OCI-LY7 (cell line): Measurements from ENCODE around the gene DCPS. TPM values are rescaled to one million over a fixed set of nuclear protein-coding genes. Genes with fewer than 3 reads are reported as not detected.
A peak's percentile ranks its signal among the peaks of the same experiment; 100 is the strongest.
"Not testable (repeated sequence)": the region's sequence is repeated elsewhere in the genome, so short reads cannot be mapped to it uniquely, and the experiment has no call there.

Experiments
- BruUV-seq: library from RNA; stranded (reverse); fragments of 400-500 nt; replicated peaks from 2 replicates; lab custom pipeline; 2021; lab: Mats Ljungman, UMichigan
- CTCF ChIA-PET: fragments of 300-600 bp; sonication (Branson Sonifier 250); formaldehyde crosslinking; loops from one replicate; lab custom pipeline; 2022; ENCODE audit warnings: antibody characterized with exemption; ENCODE audit not compliant: unreplicated experiment; lab: Charles Lee
- POLR2A ChIA-PET: fragments of 300-600 bp; sonication (Branson Sonifier 250); formaldehyde crosslinking; loops from one replicate; lab custom pipeline; 2022; ENCODE audit warnings: antibody characterized with exemption; lab: Charles Lee
- DNase-seq: peaks from one replicate; pipeline ENCODE4 v3.0.0-alpha.2; 2015; ENCODE audit warnings: low spot score
- H2AFZ ChIP-seq: fragments of 200-600 bp; sonication (generic), shearing (Covaris generic); 2 replicates; pipeline ENCODE4 v1.6.1; 2014; ENCODE audit warnings: mild to moderate bottlenecking, antibody characterized with exemption, low read length, moderate library complexity
- H3K27ac ChIP-seq: fragments of 200-600 bp; sonication (generic); 2 replicates; pipeline ENCODE4 v1.5.1; 2014; ENCODE audit warnings: mixed run types, low read depth, mild to moderate bottlenecking, moderate library complexity, low read length, inconsistent platforms; ENCODE audit not compliant: poor library complexity, severe bottlenecking
- H3K36me3 ChIP-seq: fragments of 200-600 bp; sonication (generic); 2 replicates; pipeline ENCODE4 v1.6.1; 2014; ENCODE audit warnings: mild to moderate bottlenecking, antibody characterized with exemption, low read length, moderate library complexity, mixed read lengths; ENCODE audit not compliant: insufficient read depth
- H3K4me1 ChIP-seq: fragments of 200-600 bp; sonication (generic); 2 replicates; pipeline ENCODE4 v1.5.1; 2014; ENCODE audit warnings: mild to moderate bottlenecking, low read length; ENCODE audit not compliant: insufficient read depth, poor library complexity, severe bottlenecking
- H3K4me2 ChIP-seq: fragments of 200-600 bp; sonication (generic); 2 replicates; pipeline ENCODE4 v1.6.1; 2014; ENCODE audit warnings: mild to moderate bottlenecking, low read length
- H3K4me3 ChIP-seq: fragments of 200-600 bp; sonication (generic); 2 replicates; pipeline ENCODE4 v1.5.1; 2014; ENCODE audit warnings: mild to moderate bottlenecking, low read depth, low read length; ENCODE audit not compliant: poor library complexity, severe bottlenecking
- H3K79me2 ChIP-seq: fragments of 200-600 bp; sonication (generic); 2 replicates; pipeline ENCODE4 v1.6.1; 2016; ENCODE audit warnings: low read depth, mild to moderate bottlenecking, low read length, moderate library complexity, mixed read lengths; ENCODE audit not compliant: insufficient read depth
- H3K9me2 ChIP-seq: fragments of 200-600 bp; sonication (generic); 2 replicates; pipeline ENCODE4 v1.6.1; 2016; ENCODE audit warnings: mild to moderate bottlenecking, low read length, mixed read lengths; ENCODE audit not compliant: insufficient read depth
- H3K9me3 ChIP-seq: fragments of 200-600 bp; sonication (generic); 2 replicates; pipeline ENCODE4 v1.6.1; 2014; ENCODE audit warnings: mild to moderate bottlenecking, mixed run types, low read length, mixed read lengths
- H4K20me1 ChIP-seq: fragments of 200-600 bp; sonication (generic); 2 replicates; pipeline ENCODE4 v1.6.1; 2014; ENCODE audit warnings: mild to moderate bottlenecking, antibody characterized with exemption, low read length, moderate library complexity, mixed read lengths; ENCODE audit not compliant: insufficient read depth
- EZH2phosphoT487 ChIP-seq: fragments of 200-600 bp; sonication (generic); IDR thresholded peaks from 2 replicates; pipeline ENCODE4 v1.6.1; 2018; ENCODE audit warnings: low read depth, borderline replicate concordance, mild to moderate bottlenecking, mixed run types, antibody characterized with exemption, low read length, moderate library complexity, mixed read lengths
- intact Hi-C: fragments of 100-400 bp; cut with micrococcal nuclease; formaldehyde crosslinking; loops from one replicate; pipeline ENCODE4 v1.10.0; 2022; ENCODE audit not compliant: unreplicated experiment
- total RNA-seq, 2 experiments: library from RNA; depleted of rRNA in 1 of 2; stranded (reverse); fragments of >200 nt in 1 of 2; shearing (Covaris generic) in 1 of 2; gene quantifications; 2 replicates each; pipeline ENCODE4 v1.2.3, GENCODE V29; 2014 to 2022
- TF ChIP-seq, protein P1 (sequence below): fragments of 200-600 bp; sonication (generic); conservative IDR thresholded peaks from 2 replicates; pipeline ENCODE4 v1.5.1; 2014; ENCODE audit warnings: mild to moderate bottlenecking, antibody characterized with exemption, low read length, moderate library complexity, mixed read lengths

Gene DCPS
- total RNA-seq, 2 experiments from 2014 or later = 30.4 to 36.5 TPM

DNA sequence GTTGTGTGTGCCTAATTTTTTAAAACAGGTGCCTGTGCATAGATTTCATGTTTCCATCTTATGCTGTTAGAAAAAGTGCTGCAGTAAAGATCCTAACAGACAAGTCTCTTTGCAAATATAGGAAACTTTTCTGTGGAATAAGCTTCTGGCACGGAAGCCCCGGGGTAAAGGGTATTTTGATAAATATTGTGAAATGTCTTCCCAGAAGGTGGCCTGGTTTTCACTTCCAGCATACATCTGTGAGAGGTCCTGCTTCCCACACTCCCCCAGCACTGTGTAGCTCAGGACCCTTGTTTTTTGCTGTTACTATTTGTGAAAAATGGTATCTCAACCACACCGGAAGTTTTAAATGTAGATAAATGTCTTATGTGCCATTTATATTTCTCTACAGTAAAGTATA is 66.2 kb downstream of the DCPS start:
- no peak for DNase-seq
- CTCF ChIA-PET = no interaction called here
- TF ChIP-seq EZH2phosphoT487 = no peak
- TF ChIP-seq, protein P1, sequence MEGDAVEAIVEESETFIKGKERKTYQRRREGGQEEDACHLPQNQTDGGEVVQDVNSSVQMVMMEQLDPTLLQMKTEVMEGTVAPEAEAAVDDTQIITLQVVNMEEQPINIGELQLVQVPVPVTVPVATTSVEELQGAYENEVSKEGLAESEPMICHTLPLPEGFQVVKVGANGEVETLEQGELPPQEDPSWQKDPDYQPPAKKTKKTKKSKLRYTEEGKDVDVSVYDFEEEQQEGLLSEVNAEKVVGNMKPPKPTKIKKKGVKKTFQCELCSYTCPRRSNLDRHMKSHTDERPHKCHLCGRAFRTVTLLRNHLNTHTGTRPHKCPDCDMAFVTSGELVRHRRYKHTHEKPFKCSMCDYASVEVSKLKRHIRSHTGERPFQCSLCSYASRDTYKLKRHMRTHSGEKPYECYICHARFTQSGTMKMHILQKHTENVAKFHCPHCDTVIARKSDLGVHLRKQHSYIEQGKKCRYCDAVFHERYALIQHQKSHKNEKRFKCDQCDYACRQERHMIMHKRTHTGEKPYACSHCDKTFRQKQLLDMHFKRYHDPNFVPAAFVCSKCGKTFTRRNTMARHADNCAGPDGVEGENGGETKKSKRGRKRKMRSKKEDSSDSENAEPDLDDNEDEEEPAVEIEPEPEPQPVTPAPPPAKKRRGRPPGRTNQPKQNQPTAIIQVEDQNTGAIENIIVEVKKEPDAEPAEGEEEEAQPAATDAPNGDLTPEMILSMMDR = no peak
- no peaks in the 10 kb centered on the region for H3K36me3 ChIP-seq
- no peaks in the 10 kb centered on the region for H3K9me2 ChIP-seq
- POLR2A ChIA-PET = interaction anchor here (0.6 to 1.2 kb wide), 4 partner anchors 9 to 96 kb away, joined by 3 to 6 read pairs (median 3); no protein-coding TSS in a partner anchor
- peaks cover 28% of the 10 kb centered on the region for H3K4me1 ChIP-seq
- peak overlapping the region; percentile 33 for H3K4me2 ChIP-seq
- H3K79me2 ChIP-seq = no peaks in the 10 kb centered on the region
- intact Hi-C loops = no loop called here
- BruUV-seq = no TSS peak
- no peaks in the 10 kb centered on the region; the same call in 1 of the 2 replicates for H4K20me1 ChIP-seq
- H3K4me3 ChIP-seq = no peak overlapping the region
- no peak overlapping the region for H3K27ac ChIP-seq
- no peaks in the 10 kb centered on the region for H3K9me3 ChIP-seq
- no peak overlapping the region for H2AFZ ChIP-seq

DNA sequence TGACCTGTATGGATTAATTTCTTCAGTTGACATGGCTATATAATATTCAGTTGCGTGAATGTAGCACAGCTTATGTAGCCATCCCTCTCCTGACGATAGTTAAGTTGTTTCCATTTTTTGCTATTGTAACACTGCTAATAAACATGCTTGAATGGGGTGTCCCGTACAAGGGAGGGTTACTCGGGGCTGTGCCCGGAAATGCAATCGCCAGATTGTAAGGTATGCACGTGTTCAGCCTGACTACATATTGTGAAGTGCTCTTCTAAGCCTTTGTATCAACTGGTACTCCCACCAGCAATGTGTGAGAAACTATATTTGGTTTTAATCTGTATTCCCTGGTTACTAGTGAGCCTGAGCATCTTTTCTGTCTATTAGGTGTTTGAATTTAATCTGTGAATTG is 67.7 kb downstream of the DCPS start:
- BruUV-seq = no TSS peak

DNA sequence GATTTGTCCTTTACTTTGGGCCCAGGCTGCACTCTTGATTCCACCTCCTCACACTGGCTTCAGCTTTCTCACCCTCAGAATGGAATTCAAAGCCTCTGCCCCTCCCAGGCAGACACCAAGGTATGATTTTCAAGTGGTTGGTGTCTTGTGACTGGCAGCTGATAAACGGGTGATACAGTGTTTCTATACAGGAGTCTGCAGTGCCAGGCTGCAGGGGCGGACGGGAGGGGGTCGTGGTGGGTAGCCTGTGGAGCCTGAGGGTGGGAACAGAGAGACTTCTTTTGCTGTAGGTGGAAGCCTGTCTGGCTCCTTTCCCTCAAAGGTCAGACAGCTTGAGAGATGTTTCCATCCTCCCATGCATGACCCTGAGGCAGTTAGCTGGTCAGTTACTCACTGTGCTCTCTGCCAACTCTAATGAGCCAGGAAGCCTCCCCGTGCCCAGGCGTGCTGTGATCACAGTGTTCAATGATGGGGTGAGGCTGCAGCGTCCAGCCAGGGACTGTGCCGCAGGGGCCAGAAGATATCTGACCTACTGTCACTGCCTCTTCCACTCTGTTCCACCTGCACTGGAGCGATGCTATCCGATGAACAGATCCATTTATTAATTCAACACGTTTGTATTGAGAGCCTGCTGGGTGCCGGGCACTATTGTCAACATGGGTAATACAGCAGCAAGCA is 69.7 kb downstream of the DCPS start:
- DNase-seq, intact Hi-C loops, H3K36me3 ChIP-seq, CTCF ChIA-PET, H3K4me2 ChIP-seq, BruUV-seq, H4K20me1 ChIP-seq, H3K9me2 ChIP-seq, H3K27ac ChIP-seq, H3K9me3 ChIP-seq, H3K79me2 ChIP-seq, H3K4me3 ChIP-seq, H2AFZ ChIP-seq: not testable (repeated sequence)
- POLR2A ChIA-PET = interaction anchor here (0.7 to 0.9 kb wide), 2 partner anchors 48 to 94 kb away, joined by 8 to 10 read pairs; no protein-coding TSS in a partner anchor
- H3K4me1 ChIP-seq = peaks cover 21% of the 10 kb centered on the region

More for the DNA sequence above, 67.7 kb downstream of the DCPS start:
- CTCF ChIA-PET = no interaction called here
- Histone ChIP-seq H3K9me3 (no peaks in the 10 kb centered on the region), H4K20me1 (no peaks in the 10 kb centered on the region; the same call in 1 of the 2 replicates), H3K4me2 (no peak overlapping the region), H3K36me3 (no peaks in the 10 kb centered on the region), H3K9me2 (no peaks in the 10 kb centered on the region), H3K79me2 (no peaks in the 10 kb centered on the region), H3K27ac (no peak overlapping the region), H2AFZ (no peak overlapping the region), H3K4me3 (no peak overlapping the region), H3K4me1 (peaks cover 28% of the 10 kb centered on the region)
- intact Hi-C loops = no loop called here
- POLR2A ChIA-PET = interaction anchor here (0.6 to 0.7 kb wide), 2 partner anchors 48 to 1749 kb away, joined by 3 read pairs; partner anchors contain the start of gene TBRG1
- TF ChIP-seq EZH2phosphoT487 = no peak
- TF ChIP-seq, protein P1 = no peak
- no peak for DNase-seq

GRCh38 chr11:126374562-126375300 is 70.9 kb downstream of the DCPS start:
- H3K9me2 ChIP-seq, BruUV-seq, H3K79me2 ChIP-seq, H4K20me1 ChIP-seq, H3K36me3 ChIP-seq, H3K27ac ChIP-seq, H3K4me1 ChIP-seq, CTCF ChIA-PET, DNase-seq, H3K9me3 ChIP-seq, intact Hi-C loops, H3K4me2 ChIP-seq, H3K4me3 ChIP-seq, H2AFZ ChIP-seq: not testable (repeated sequence)
- POLR2A ChIA-PET = interaction anchor here (0.6 to 0.9 kb wide), 2 partner anchors 47 to 199 kb away, joined by 4 to 10 read pairs; no protein-coding TSS in a partner anchor
